BE2C (cell line): ENCODE data around the gene LYRM4.

ENCODE experiments used
- DNase-seq: peaks from one replicate; pipeline ENCODE4 v3.0.0-alpha.2; 2020
- H3K27me3 ChIP-seq: fragments of 250-450 bp; sonication (Bioruptor Pico); 2 replicates; pipeline ENCODE4 v1.5.1; 2020; ENCODE audit warnings: mild to moderate bottlenecking
- H3K36me3 ChIP-seq: fragments of 250-450 bp; sonication (Bioruptor Pico); 2 replicates; pipeline ENCODE4 v1.5.1; 2020; ENCODE audit warnings: mild to moderate bottlenecking
- H3K4me1 ChIP-seq: fragments of 250-450 bp; sonication (Bioruptor Pico); 2 replicates; pipeline ENCODE4 v1.5.1; 2020
- H3K4me3 ChIP-seq: 2 replicates; pipeline ENCODE4 v1.5.1; 2011; ENCODE audit warnings: low read depth, low read length
- H3K9me3 ChIP-seq: fragments of 250-450 bp; sonication (Bioruptor Pico); 2 replicates; pipeline ENCODE4 v1.5.1; 2020
- TF ChIP-seq, protein P1 (sequence below): IDR thresholded peaks from 2 replicates; pipeline ENCODE4 v1.5.1; 2012; ENCODE audit warnings: mild to moderate bottlenecking, low read depth, low read length

The LYRM4 gene

DNA sequence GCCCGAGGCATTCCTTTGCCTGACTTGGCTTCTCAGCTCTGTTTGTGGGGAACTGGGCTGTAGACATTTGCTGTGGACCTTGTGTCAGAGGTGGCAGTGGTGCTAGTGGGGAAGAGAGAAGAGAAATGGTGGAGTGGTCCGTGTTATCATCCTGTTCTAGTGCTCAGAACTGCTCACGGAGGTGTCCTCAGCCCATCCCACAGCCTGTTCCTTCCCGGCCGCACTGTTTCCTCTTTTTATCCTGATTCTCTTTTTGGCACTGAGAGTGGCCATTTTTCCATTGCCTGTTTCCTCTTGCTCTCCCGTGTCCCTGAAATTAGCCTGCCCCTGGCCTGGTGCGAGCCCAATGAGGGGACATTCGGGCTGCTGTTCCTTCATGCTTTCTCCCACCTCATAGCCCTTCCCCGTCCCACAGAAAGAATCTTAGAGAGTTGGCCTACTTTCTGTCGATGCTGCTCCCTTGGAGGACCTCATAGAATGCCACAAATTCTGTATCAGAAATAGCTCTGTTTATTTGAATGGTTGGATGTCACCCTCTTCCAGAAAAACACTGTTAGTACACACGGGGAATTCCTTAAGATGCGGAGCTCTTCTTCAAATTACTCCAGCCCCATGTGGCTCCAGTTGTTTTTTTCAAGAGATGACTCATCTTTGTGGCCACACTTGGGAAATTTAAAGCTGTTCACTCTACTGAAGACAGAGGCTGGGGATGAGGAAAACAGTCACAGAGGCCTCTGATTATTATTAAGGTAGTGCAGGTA is 26.6 kb upstream of the LYRM4 start:
- TF ChIP-seq, protein P1, sequence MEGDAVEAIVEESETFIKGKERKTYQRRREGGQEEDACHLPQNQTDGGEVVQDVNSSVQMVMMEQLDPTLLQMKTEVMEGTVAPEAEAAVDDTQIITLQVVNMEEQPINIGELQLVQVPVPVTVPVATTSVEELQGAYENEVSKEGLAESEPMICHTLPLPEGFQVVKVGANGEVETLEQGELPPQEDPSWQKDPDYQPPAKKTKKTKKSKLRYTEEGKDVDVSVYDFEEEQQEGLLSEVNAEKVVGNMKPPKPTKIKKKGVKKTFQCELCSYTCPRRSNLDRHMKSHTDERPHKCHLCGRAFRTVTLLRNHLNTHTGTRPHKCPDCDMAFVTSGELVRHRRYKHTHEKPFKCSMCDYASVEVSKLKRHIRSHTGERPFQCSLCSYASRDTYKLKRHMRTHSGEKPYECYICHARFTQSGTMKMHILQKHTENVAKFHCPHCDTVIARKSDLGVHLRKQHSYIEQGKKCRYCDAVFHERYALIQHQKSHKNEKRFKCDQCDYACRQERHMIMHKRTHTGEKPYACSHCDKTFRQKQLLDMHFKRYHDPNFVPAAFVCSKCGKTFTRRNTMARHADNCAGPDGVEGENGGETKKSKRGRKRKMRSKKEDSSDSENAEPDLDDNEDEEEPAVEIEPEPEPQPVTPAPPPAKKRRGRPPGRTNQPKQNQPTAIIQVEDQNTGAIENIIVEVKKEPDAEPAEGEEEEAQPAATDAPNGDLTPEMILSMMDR, result no peak
- Histone ChIP-seq H3K9me3 (no peaks in the 10 kb centered on the region), H3K4me3 (no peak overlapping the region), H3K27me3 (no peaks in the 10 kb centered on the region), H3K4me1 (no peaks in the 10 kb centered on the region), H3K36me3 (no peaks in the 10 kb centered on the region)
- no peak for DNase-seq

DNA sequence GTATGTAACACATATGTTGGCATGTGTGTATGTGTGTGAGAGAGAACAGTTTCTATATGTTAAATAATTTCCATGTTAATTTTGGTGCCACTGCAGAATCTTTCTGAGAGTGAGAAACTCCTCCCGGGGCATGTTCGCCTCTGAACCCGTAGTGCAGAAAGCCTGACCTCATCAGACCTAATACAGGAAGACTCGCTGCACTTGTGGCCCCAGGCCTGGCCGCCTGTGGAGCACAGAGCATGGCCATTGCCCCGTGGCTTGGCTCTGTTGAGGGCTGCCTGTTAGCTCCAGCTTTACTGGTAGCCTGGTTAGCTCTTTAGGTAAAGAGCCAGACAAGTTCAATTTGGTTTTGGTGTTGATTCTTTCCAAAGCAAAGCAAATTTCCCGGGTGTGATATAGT is 26.0 kb upstream of the LYRM4 start:
- H3K4me1 ChIP-seq, result no peaks in the 10 kb centered on the region
- no peak overlapping the region for H3K4me3 ChIP-seq
- no peaks in the 10 kb centered on the region for H3K36me3 ChIP-seq
- no peaks in the 10 kb centered on the region for H3K27me3 ChIP-seq
- DNase-seq, result no peak
- no peaks in the 10 kb centered on the region for H3K9me3 ChIP-seq
- TF ChIP-seq, protein P1, result no peak

DNA sequence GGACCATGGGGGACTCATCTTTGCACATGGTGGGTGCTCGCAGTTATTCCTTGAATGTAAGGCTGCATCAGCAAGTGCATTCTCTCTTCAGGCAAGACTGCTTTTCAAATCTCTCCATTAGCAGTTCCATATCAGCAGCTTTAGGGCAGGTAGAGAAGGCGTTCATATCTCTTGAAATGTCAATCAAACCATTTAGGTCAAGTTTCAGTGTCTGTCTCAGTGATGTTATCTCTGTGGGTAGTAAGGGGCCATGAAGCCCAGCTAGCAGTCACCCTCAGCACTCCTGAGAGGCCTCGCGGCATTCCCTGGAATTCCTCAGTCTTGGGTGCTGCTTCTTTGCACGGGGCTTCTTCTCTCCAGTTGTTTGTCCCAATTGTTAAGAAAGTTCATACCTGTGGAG is 24.8 kb upstream of the LYRM4 start:
- no peak for DNase-seq
- TF ChIP-seq, protein P1, result no peak
- no peaks in the 10 kb centered on the region for H3K36me3 ChIP-seq
- H3K4me3 ChIP-seq, result no peak overlapping the region
- H3K27me3 ChIP-seq, result no peaks in the 10 kb centered on the region
- no peaks in the 10 kb centered on the region for H3K4me1 ChIP-seq
- no peaks in the 10 kb centered on the region for H3K9me3 ChIP-seq

DNA sequence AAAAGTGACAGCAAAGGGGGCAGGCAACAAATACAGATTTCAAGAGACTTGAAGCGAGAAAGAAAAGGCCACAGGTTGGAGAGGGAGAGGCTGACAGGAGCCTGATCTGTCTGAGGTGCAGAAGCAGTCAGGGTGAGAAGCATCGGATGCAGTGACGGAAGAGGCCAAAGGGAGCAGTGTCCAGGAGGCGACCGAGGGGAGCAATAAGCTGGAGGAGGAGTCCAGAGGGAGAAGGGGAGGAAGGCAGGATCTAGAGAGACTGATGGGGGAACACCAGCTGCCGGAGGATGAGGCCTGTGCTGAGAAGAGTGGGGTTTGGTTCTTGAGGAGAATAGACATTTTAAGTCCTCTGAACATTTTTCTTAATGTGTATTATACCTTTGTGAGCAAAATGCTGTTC is 24.3 kb upstream of the LYRM4 start:
- DNase-seq, result no peak
- TF ChIP-seq, protein P1, result no peak
- Histone ChIP-seq H3K9me3 (no peaks in the 10 kb centered on the region), H3K4me3 (no peak overlapping the region), H3K36me3 (no peaks in the 10 kb centered on the region), H3K4me1 (no peaks in the 10 kb centered on the region), H3K27me3 (no peaks in the 10 kb centered on the region)

DNA sequence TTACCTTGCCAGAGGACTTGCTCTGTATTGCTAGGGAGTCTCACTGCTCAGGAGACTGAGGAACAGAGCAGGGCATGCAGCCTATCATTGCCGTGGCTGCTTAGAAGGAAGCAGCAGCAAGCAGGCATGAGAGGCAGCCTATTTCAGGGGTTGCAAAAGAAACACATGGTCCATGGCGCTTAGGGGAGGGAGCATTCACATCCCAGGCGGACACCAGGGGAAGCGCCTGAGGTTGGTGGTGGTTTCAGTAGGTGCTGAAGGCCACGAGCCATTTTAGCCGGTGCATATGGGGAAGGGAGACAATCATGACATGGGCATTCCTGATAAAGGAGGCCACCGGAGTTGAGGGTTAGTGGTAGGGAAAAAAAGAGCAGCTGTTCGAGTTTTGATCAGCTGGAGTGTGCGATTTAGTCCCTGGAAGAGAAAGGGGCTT is 21.5 kb upstream of the LYRM4 start:
- no peak overlapping the region for H3K4me3 ChIP-seq
- TF ChIP-seq, protein P1, result no peak
- DNase-seq, result no peak
- H3K9me3 ChIP-seq, result no peaks in the 10 kb centered on the region; the same call in 1 of the 2 replicates
- no peaks in the 10 kb centered on the region for H3K27me3 ChIP-seq
- peaks cover 4% of the 10 kb centered on the region for H3K4me1 ChIP-seq
- H3K36me3 ChIP-seq, result no peaks in the 10 kb centered on the region

DNA sequence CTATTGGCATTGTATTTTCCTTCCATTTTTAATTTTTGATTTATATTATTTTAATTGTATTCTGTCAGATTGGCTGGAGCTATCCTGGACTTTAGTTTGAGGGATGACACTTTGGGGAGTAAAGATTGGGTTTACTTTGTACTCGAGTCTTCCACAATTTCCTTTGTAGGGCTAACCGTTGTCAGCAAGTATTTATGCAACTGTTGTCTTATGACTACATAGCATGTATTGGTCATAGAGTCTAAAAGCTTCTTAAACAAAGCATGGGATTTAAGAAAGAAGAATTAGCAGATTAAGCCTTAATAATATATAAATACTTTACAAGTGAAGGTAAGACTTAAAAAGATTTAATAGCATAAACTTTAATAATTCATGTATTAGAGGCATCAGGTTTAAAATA is 20.2 kb upstream of the LYRM4 start:
- Histone ChIP-seq H3K27me3 (no peaks in the 10 kb centered on the region), H3K9me3 (no peaks in the 10 kb centered on the region; the same call in 1 of the 2 replicates), H3K36me3 (no peaks in the 10 kb centered on the region), H3K4me1 (peaks cover 4% of the 10 kb centered on the region), H3K4me3 (no peak overlapping the region)
- TF ChIP-seq, protein P1, result no peak
- no peak for DNase-seq
